Neuron (in vitro differentiated cells): ENCODE data around the gene TRMT1.

Experiments used
- H2AFZ ChIP-seq: one replicate; pipeline ENCODE4 v1.6.1; 2013; ENCODE audit warnings: low read depth, mild to moderate bottlenecking, inconsistent platforms, low read length, moderate library complexity
- H3K27me3 ChIP-seq: one replicate; pipeline ENCODE4 v1.6.1; 2013; ENCODE audit warnings: low read length; ENCODE audit not compliant: insufficient read depth
- H3K36me3 ChIP-seq: one replicate; pipeline ENCODE4 v1.6.1; 2013; ENCODE audit warnings: low read length; ENCODE audit not compliant: insufficient read depth
- H3K4me1 ChIP-seq: one replicate; pipeline ENCODE4 v1.6.1; 2013; ENCODE audit warnings: low read length; ENCODE audit not compliant: insufficient read depth
- H3K4me3 ChIP-seq: 2 replicates; pipeline ENCODE4 v1.5.1; 2013; ENCODE audit warnings: mild to moderate bottlenecking, low read length, moderate library complexity
- H3K9me3 ChIP-seq: one replicate; pipeline ENCODE4 v1.6.1; 2013; ENCODE audit warnings: low read length

TRMT1 gene

GRCh38 chr19:13139633-13140311, 23.2 kb upstream of the TRMT1 start:
- H3K27me3 ChIP-seq = no peaks in the 10 kb centered on the region
- H3K36me3 ChIP-seq = peaks cover 47% of the 10 kb centered on the region
- H2AFZ ChIP-seq = no peak overlapping the region
- no peaks in the 10 kb centered on the region for H3K9me3 ChIP-seq
- peaks cover 2% of the 10 kb centered on the region for H3K4me1 ChIP-seq
- H3K4me3 ChIP-seq = no peak overlapping the region

GRCh38 chr19:13138916-13139198, 22.3 kb upstream of the TRMT1 start:
- H3K4me3 ChIP-seq = no peak overlapping the region
- peaks cover 42% of the 10 kb centered on the region for H3K36me3 ChIP-seq
- H2AFZ ChIP-seq = no peak overlapping the region
- H3K27me3 ChIP-seq = no peaks in the 10 kb centered on the region
- H3K4me1 ChIP-seq = peaks cover 2% of the 10 kb centered on the region
- no peaks in the 10 kb centered on the region for H3K9me3 ChIP-seq

DNA sequence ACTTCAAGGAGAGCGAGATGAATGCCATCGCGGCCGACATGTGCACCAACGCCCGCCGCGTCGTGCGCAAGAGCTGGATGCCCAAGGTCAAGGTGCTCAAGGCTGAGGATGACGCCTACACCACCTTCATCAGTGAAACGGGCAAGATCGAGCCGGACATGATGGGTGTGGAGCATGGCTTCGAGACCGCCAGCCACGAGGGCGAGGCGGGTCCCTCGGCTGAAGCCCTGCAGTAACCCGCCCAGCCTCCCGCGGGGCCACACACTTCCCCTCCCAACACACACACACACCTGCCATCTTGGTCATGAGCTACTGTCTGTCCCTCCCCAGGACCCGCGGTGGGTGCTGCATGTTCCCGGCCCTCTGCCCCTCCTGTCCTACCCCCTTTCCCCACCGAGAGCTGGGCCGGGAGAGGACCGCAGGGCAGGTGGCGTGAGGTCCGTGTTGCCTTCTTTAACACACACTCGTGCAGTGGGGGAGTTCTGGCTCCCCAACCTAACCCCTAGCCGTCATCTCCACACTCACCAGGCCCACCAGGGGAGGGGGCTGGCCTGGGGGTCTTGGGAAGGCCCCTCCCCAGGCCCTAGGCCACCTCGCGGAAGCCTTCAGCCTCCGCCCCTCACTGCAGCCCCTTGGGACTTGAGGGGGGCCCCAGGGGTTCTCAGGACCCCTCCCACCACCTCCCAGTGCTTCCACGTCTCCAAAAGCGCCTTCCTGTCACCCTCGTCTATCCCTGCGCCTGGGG, 21.8 kb upstream of the TRMT1 start:
- Histone ChIP-seq H2AFZ (no peak overlapping the region), H3K27me3 (no peaks in the 10 kb centered on the region), H3K4me1 (peaks cover 2% of the 10 kb centered on the region), H3K9me3 (no peaks in the 10 kb centered on the region), H3K36me3 (peaks cover 42% of the 10 kb centered on the region), H3K4me3 (no peak overlapping the region)

GRCh38 chr19:13137290-13137794, 20.8 kb upstream of the TRMT1 start:
- Histone ChIP-seq H3K9me3 (no peaks in the 10 kb centered on the region), H3K36me3 (peaks cover 42% of the 10 kb centered on the region)

DNA sequence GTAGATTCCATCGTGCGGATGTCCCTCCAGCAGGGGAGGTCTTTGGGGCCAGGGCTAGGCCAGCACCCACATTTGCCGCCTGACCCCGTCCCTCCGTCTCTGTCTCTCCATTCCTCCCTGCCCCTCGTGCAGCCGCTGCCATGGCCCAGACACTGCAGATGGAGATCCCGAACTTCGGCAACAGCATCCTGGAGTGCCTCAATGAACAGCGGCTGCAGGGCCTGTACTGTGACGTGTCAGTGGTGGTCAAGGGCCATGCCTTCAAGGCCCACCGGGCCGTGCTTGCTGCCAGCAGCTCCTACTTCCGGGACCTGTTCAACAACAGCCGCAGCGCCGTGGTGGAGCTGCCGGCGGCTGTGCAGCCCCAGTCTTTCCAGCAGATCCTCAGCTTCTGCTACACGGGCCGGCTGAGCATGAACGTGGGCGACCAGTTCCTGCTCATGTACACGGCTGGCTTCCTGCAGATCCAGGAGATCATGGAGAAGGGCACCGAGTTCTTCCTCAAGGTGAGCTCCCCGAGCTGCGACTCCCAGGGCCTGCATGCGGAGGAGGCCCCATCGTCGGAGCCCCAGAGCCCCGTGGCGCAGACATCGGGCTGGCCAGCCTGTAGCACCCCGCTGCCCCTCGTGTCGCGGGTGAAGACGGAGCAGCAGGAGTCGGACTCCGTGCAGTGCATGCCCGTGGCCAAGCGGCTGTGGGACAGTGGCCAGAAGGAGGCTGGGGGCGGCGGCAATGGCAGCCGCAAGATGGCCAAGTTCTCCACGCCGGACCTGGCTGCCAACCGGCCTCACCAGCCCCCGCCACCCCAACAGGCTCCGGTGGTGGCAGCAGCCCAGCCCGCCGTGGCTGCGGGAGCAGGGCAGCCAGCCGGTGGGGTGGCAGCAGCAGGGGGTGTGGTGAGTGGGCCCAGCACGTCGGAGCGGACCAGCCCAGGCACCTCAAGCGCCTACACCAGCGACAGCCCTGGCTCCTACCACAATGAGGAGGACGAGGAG, 18.8 kb upstream of the TRMT1 start:
- no peaks in the 10 kb centered on the region for H3K27me3 ChIP-seq
- H3K36me3 ChIP-seq = peaks cover 42% of the 10 kb centered on the region
- H3K9me3 ChIP-seq = no peaks in the 10 kb centered on the region
- peaks cover 2% of the 10 kb centered on the region for H3K4me1 ChIP-seq
- no peak overlapping the region for H2AFZ ChIP-seq
- H3K4me3 ChIP-seq = no peak overlapping the region

More at GRCh38 chr19:13137290-13137794, 20.8 kb upstream of the TRMT1 start:
- Histone ChIP-seq H3K4me3 (no peak overlapping the region), H3K27me3 (no peaks in the 10 kb centered on the region), H3K4me1 (peaks cover 2% of the 10 kb centered on the region), H2AFZ (no peak overlapping the region)

DNA sequence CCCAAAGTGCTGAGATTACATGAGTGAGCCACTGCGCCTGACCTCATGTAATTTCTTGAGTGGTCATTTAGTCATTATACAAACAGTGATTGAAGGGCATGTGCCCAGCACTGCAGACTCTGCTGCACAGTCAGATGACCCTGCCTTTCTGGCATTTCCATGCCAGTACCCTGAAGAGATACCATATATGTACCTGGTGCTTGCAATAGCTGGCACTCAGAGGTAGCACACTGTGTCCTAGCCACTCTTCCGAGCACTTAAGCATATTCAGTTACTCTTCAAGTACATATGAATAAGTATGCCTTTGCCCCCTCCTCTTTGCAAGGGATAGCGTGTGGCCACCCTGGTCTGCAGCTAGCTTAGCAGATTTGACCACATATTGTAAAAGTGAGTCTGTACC, 18.1 kb upstream of the TRMT1 start:
- Histone ChIP-seq H3K9me3 (no peaks in the 10 kb centered on the region), H3K4me3 (no peak overlapping the region), H2AFZ (no peak overlapping the region), H3K27me3 (no peaks in the 10 kb centered on the region), H3K36me3 (peaks cover 42% of the 10 kb centered on the region), H3K4me1 (peaks cover 2% of the 10 kb centered on the region)

- no peak overlapping the region for H3K4me3 ChIP-seq
- H3K4me1 ChIP-seq = no peaks in the 10 kb centered on the region
- no peak overlapping the region for H2AFZ ChIP-seq
- H3K36me3 ChIP-seq = peaks cover 35% of the 10 kb centered on the region
- no peaks in the 10 kb centered on the region for H3K27me3 ChIP-seq
- H3K9me3 ChIP-seq = no peaks in the 10 kb centered on the region
Observed at GRCh38 chr19:13133241-13133870, 16.8 kb upstream of the TRMT1 start.

DNA sequence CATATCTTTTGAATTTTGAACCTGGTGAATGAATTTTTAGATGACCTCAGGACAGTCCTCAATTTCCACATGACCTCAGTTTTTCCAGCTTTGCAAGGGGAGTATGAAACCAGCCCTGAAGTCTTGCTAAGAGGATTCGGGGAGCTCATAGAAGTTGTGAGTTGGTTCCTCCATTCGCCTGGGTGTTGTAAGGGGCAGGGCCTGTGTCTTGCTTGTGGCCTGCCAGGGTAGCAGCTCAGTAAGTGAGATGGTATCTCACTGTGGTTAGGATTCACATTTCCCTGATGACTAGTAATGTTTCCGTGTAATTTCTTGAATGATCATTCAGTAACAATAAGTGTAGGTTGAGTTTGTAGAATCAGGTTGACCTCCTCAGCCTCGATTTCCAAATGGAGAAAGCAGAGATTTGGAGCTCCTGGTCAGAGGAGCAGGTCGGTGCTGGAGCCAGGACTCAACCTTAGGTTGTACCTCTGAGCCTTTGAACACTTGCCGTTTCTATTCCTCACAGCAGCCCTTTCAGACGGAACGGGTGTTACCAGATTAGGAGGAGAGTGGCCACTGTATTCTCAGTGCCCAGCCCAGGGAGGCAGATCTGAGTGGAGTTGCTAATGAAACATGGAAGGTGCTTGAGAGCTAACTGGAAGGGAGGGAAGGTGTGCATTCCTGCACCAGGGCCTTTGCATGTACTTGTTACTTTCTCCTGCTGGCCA, 16.1 kb upstream of the TRMT1 start:
- no peaks in the 10 kb centered on the region for H3K4me1 ChIP-seq
- peaks cover 28% of the 10 kb centered on the region for H3K36me3 ChIP-seq
- no peaks in the 10 kb centered on the region for H3K9me3 ChIP-seq
- H3K27me3 ChIP-seq = no peaks in the 10 kb centered on the region
- no peak overlapping the region for H2AFZ ChIP-seq
- H3K4me3 ChIP-seq = no peak overlapping the region

DNA sequence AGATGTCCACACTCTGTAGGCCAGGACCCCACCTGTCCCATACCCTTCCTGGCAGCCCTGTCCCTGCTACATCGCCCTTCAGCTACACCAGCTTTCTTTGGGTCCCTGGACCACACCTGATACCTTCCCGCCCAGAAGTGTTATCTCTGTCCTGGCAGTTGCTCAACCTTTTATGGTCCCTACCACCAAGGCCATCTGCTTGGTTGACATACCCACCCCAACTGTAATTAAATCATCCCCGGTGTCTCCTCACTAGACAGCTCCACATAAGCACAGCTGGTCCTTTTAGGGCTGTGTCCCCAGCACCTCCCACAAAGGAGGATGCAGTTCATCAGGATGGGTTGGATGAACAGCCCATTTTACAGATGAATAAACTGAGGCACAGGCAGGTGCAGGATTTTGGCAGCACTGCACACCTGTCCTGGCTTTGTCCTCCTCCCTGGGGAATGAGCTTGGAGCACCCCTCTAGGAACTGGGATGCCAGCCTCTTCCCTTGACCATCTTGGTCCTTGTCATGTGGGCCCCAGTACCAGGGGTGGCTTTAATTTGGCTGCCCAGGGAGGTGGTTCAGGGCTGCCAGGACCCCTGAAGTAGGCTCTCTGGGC, 14.4 kb upstream of the TRMT1 start:
- H3K9me3 ChIP-seq = no peaks in the 10 kb centered on the region
- H3K4me3 ChIP-seq = no peak overlapping the region
- no peaks in the 10 kb centered on the region for H3K27me3 ChIP-seq
- H3K36me3 ChIP-seq = peaks cover 15% of the 10 kb centered on the region
- H3K4me1 ChIP-seq = no peaks in the 10 kb centered on the region
- no peak overlapping the region for H2AFZ ChIP-seq

DNA sequence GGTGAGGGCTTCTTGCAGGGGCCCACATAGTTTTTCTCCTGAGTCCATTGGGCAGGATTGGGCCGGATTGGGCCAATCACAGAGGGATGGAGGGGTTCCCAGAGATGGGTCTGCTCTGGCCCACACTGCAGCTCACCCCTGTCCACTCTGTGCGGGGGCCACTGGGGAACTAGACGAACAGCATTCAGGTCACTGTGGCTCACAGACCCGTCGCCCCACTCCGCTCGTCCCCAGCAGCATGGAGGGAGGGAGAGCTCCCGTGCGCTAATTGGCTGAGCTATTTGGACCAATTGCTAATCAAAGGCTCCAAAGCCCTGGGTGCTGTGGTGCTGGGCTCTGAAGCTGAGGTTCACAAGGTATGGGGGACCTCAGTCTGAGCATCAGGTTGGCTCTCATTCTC, 12.8 kb upstream of the TRMT1 start:
- Histone ChIP-seq H3K4me3 (no peak overlapping the region), H3K36me3 (peaks cover 4% of the 10 kb centered on the region), H3K9me3 (no peaks in the 10 kb centered on the region), H2AFZ (no peak overlapping the region), H3K27me3 (no peaks in the 10 kb centered on the region), H3K4me1 (no peaks in the 10 kb centered on the region)

DNA sequence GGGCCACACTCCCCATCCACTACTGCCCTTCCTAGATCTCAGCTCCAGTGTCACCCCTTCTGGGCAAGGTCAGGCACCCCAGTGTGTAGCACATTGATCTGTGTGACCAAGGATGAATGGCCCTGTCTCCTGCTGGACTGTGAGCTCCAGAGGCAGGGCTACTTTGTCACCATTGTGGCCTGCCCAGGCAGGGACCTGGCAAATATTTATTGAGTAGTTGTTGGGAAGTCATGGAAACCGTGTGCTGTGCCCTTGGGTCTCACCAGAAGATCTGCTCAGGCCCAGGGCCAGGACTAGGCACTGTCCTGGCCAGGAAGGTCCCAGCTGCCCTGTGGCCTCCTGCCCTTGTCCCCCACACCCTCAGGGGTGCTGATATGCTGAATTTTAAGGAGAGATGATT, 12.0 kb upstream of the TRMT1 start:
- Histone ChIP-seq H2AFZ (no peak overlapping the region), H3K4me3 (no peak overlapping the region), H3K36me3 (peaks cover 7% of the 10 kb centered on the region), H3K4me1 (no peaks in the 10 kb centered on the region), H3K9me3 (no peaks in the 10 kb centered on the region), H3K27me3 (no peaks in the 10 kb centered on the region)
